Myocyte (in vitro differentiated cells): ENCODE measurements around the gene RFX1. TPM values are rescaled to one million over a fixed set of nuclear protein-coding genes. Genes with fewer than 3 reads are reported as not detected.
A peak's percentile ranks its signal among the peaks of the same experiment; 100 is the strongest.
"Not testable (repeated sequence)": the region's sequence is repeated elsewhere in the genome, so short reads cannot be mapped to it uniquely, and the experiment has no call there.

ENCODE experiments used
- DNase-seq: peaks from one replicate; pipeline ENCODE4 v3.0.0-alpha.2; 2012; ENCODE audit warnings: low read depth
- total RNA-seq: library from RNA; depleted of rRNA; stranded (reverse); fragments of >200 nt; gene quantifications from 2 replicates; pipeline ENCODE4 v1.2.3, GENCODE V29; 2014

RFX1 gene
- total RNA-seq, 1 donor from 2014 or later, result 2.5 TPM

DNA sequence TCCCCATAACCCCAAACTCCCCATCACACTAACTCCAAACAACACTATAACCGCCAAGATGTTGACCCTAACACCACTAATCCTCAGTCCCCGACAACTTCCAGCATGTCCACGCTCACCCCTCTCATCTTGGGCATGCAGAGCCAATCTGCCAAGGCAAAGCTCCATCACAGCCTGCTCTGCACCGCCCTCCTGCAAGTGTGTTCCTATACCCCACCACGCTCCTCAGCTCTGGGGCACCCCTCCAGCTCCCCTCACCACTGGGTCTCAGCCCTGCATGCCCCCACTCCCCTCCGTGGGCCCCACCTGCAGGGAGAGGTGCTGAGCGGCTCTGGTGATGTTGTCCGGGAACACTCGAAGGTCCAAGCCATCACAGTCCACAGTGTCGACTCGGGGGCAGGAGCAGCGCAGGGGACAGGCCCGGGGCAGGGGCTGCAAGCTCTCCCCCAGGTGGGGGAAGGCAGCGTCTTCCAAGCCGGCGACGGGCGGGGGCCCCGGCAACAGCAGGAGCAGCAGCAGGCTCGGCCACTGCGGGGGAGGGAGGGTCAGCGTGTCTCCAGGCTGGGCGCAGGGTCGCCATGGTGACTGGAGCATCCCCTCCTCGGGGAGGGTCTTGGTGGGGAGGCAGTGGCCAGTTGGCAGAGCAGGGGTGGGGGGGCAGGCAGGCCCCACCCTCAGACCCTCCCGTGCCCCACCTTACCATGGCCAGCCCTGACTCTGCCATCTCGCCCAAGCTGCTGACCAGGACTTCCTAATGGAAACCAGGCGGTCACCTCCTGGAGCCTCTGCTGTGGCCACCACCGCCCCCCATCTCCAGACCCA lies 68.4 kb downstream of the RFX1 start:
- DNase-seq, result peak; percentile 7

- DNase-seq, result peak; percentile 50
These were observed 70.2 kb downstream of the RFX1 start for GRCh38 chr19:13935765-13936510.

DNA sequence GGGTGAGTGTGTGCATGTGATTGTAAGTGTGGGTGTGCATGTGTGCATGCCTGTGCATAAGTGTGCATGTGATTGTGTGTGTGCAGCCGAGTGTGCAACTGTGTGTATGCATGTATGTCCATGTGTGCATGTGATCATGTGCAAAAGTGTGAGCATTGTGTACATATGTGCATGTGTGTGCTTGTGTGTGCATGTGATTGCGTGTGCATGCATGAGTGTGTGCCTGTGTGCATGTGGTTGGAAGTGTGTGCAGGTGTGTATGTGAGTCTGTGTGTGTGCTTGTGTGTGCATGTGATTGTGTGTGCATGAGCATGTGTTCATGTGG lies 71.4 kb downstream of the RFX1 start:
- no peak for DNase-seq

GRCh38 chr19:13932911-13933393 lies 73.2 kb downstream of the RFX1 start:
- no peak for DNase-seq

DNA sequence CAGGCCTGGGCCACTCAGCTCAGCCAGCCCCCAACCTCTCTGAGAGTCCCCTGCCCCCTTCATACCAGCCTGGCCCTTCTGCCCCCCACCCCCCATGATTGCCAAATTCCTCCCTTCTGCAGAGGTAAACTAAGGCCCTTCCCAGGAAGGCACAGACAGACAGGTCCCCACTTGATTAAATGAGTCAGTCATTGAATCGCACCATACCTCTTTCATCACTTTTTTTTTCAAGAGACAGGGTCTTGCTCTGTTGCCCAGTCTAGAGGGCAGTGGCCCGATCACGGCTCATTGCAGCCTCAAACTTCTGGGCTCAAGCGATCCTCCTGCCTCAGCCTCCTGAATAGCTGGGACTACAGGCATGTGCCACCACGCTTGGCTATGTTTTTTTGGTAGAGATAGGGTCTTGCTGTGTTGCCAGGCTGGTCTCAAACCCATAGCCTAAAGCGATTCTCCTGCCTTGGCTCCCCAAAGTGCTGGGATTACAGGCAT lies 73.9 kb downstream of the RFX1 start:
- no peak for DNase-seq

DNA sequence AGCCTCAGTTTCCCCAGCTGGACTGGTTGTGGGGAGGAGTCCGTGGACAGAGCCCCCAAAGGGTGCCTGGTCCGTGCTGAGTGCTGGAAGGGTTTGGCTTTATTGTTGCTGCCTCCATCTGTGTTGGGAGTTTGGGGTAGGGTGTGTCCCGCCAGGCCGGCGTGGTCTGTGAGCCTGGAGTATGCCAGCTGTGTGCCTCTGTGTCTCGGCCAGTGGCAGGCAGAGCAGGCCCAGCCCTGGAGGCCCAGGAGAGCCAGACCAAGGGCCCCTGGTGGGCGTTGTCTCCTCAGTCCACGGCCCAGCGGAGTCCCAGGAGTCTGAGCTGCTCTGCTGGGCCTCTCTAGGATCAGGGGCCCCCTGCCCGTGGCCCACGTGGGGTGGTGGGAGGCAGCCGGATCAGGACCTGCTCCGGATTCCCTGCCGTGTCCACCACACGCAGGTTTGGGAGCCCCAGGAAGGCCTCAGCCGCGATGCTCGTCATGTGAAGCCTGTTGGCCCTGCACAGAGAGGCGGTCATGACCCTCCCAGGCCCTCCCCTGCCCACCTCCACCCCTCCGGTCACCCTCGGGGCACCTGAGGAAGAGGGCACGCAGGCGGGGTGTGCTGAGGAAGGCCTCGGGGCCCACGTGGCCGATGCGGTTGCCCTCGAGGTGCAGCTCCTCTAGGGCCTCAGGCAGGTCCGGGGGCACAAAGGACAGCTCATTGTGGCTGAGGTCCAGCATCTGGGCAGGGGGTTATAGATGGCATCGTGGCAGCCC lies 74.5 kb downstream of the RFX1 start:
- DNase-seq, result no peak

DNA sequence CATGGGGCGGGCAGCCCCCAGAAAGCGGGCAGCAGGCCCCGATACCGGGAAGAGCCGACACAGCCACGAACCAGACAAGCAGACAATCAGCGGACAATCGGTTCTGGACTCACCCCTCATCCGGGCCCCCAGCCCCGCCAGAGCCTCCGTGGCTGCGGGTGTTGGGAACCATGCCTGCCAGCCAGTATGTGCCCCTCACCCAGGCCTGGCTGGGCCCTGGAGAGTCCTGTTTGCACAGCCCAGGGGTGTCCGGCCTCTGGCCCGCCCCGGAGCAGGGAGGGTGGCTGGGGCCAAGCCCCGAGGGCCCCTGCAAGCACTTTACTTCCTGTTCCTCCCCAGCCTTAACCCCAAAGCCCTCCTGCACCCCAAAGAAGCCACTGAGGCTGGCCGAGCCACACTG lies 75.7 kb downstream of the RFX1 start:
- DNase-seq, result no peak

- DNase-seq, result no peak
These were observed 76.2 kb downstream of the RFX1 start for GRCh38 chr19:13929956-13930355.

DNA sequence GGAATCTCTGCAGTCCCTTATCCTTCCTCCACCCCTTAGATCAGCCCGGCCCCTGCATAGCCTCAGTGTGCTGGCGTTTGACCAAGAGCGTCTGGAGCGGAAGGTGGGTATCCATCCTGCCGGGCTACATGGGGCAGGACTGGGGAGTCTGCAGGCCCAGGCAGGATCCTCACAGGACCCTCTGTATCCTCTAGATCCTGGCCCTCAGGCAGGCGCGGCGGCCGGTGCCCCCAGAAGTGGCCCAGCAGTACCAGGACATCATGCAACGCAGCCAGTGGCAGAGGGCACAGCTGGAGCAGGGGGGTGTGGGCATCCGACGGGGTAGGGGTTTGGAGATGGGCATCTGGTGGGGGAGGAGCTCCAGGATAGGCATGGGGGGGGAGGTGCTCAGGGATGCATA lies 76.8 kb downstream of the RFX1 start:
- no peak for DNase-seq

- no peak for DNase-seq
These were observed 79.4 kb downstream of the RFX1 start for GRCh38 chr19:13926715-13927114.

DNA sequence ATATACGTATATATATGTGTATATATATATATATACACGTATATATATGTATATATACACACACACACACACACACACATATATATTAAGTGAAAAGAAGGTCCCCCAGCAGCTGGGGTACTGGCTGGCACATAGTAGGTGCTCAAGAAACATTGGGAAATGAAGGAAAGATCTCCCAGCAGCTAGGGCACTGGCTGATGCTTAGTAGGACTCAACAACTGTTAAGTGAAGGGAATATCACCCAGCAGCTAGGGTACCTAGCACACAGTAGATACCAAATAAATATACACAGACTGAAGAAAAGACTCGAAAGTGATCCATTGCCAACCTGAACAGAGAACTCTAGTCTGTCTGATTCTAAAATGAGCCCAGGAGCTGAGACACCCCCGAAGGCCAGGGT lies 80.1 kb downstream of the RFX1 start:
- DNase-seq, result no peak

GRCh38 chr19:13923194-13923987 lies 82.7 kb downstream of the RFX1 start:
- DNase-seq, result no peak

DNA sequence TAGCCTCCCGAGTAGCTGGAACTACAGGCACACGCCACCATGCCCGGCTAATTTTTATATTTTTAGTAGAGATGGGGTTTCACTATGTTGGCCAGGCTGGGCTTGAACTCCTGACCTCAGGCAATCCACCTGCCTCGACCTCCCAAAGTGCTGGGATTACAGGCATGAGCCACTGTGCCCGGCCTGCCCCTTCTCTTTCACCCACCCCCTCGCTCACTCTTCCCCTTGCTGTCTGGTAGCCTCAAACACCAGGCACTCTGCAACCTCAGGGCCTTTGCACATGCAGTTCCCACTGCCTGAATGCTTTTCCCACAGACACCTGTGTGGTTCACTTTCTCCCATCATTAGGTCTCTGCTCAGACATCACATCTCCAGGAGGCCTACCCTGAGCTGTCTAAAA lies 84.0 kb downstream of the RFX1 start:
- not testable (repeated sequence) for DNase-seq

- DNase-seq, result no peak
These were observed 85.0 kb downstream of the RFX1 start for GRCh38 chr19:13920940-13921747.

- no peak for DNase-seq
These were observed 85.6 kb downstream of the RFX1 start for GRCh38 chr19:13920524-13920923.

GRCh38 chr19:13918726-13919411 lies 87.3 kb downstream of the RFX1 start:
- DNase-seq, result no peak

- DNase-seq, result no peak
These were observed 88.2 kb downstream of the RFX1 start for GRCh38 chr19:13917888-13918406.

DNA sequence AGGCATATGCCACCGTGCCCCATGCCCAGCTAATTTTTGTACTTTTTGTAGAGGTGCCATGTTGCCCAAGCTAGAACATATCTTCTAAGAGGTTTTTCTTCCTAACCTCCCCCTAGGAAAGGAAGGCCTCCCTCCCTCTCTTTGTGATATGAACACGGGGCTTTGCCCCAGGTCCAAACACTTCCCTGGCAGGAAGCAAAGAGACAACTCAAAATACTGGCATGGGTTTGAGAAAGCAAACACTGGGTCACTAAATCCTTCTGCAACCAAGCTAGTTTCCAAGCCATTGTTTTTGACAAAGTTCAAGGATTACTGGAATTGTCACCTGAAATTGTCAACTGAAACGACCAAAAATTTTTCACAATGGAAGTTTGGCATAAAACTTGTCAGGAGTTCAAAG lies 91.3 kb downstream of the RFX1 start:
- DNase-seq, result no peak

DNA sequence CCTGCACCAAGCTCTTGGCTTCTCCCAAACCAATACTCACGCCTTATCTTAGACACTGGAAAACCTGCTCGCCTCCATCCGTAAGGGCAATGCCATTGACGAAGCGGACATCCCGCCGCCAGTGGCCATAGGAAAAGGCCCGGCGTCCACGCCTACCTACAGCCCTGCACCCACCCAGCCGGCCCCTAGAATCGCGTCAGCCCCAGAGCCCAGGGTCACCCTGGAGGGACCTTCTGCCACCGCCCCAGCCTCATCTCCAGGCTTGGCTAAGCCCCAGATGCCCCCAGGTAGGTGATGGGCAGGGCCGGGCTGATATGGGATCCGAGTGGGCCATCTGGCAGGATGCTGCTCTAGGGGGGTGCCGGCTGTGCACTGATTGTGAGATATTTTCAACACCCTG lies 92.8 kb downstream of the RFX1 start:
- DNase-seq, result no peak
